ENCODE data around the gene GPR139.

The GPR139 gene

DNA sequence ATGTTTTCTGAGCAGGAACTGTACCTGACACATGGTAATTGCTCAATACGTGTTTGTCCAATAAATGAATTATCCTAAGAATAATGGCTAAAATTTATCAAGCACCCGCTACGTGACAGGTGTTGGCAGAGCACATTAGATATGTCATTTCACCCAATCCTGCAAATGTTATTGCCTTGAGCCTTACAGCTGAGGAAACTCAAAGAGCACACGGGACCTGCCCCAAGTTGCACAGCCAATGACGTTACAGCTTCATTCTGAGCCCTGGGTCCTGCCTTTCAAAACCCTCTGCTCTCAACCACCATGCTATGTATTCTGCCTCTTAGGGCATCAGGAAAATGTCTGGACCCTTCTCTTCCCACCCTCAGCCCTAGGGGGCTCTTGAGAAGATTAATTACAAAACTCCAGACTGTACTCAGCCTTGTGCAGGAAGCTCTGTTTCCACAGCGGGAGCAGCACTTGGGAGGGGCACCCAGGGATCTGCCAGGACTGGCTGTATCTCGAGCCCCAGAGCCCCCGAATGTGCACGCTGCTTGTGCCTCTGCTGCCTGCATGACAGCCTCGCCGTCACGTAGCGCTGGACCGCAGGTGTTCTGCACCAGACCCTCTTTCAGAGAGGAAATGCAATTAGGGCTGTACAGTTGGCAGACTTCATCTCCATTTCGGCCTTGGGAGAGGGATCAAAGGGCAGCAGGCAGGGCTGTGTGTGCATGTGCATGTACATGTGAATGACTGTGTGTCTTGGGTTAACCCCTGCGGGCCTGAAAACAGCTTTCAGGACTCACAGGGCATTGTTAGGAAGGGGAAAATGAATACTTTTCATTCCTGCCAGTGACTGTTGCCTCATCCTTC is 71.6 kb downstream of the GPR139 start:
- DNase-seq (ENCODE audit: low read depth in 2 of 2), result no peak
- H3K4me3 ChIP-seq (replicated peaks in 1 of 2; ENCODE audit: low read depth in 2 of 2, low read length in 2 of 2), result no peak overlapping the region
- TF ChIP-seq, protein P1, sequence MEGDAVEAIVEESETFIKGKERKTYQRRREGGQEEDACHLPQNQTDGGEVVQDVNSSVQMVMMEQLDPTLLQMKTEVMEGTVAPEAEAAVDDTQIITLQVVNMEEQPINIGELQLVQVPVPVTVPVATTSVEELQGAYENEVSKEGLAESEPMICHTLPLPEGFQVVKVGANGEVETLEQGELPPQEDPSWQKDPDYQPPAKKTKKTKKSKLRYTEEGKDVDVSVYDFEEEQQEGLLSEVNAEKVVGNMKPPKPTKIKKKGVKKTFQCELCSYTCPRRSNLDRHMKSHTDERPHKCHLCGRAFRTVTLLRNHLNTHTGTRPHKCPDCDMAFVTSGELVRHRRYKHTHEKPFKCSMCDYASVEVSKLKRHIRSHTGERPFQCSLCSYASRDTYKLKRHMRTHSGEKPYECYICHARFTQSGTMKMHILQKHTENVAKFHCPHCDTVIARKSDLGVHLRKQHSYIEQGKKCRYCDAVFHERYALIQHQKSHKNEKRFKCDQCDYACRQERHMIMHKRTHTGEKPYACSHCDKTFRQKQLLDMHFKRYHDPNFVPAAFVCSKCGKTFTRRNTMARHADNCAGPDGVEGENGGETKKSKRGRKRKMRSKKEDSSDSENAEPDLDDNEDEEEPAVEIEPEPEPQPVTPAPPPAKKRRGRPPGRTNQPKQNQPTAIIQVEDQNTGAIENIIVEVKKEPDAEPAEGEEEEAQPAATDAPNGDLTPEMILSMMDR (IDR thresholded peaks at IDR 0.05; ENCODE audit: low read depth, low read length), result no peak

DNA sequence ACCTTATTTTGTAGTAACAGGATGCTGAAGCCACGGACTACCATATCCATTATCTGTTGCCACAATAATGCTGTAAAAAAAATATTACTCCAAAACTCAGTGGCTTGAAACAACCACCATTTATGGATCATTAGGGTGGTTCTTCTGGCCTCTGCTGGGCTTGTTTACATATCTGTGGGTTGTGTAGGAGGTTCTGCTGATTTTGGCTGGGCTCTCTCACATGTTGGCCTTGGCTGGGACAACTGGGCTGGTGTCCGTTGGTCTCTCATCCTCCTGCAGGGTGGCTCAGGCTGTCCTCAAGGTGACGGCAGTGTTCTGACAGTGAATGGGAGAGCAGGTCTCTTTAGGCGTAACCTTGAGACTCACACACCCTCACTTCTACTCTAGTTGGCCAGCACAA is 76.0 kb downstream of the GPR139 start:
- H3K4me3 ChIP-seq (replicated peaks in 1 of 2; ENCODE audit: low read depth in 2 of 2, low read length in 2 of 2), result no peak overlapping the region
- DNase-seq (ENCODE audit: low read depth in 2 of 2), result no peak
- TF ChIP-seq, protein P1 (IDR thresholded peaks at IDR 0.05; ENCODE audit: low read depth, low read length), result no peak

DNA sequence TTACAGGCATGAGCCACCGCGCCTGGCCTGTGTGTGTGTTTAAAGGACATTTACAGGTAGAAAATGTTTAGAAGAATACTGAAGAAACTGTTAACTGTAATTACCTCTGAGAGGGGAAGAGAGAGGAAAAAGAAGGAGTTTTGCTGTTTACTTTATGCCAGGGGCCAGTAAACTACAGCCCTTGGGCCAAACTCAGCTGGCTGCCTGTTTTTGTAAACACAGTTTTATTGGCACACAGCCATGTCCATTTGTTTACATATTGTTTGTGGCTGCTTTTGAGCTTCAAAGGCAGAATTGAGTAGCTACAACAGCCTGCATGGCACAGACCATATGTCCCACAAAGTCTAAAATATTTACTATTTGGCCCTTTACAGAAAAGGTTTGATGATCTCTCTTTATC is 76.4 kb downstream of the GPR139 start:
- H3K4me3 ChIP-seq (replicated peaks in 1 of 2; ENCODE audit: low read depth in 2 of 2, low read length in 2 of 2), result no peak overlapping the region
- DNase-seq (ENCODE audit: low read depth in 2 of 2), result no peak
- TF ChIP-seq, protein P1 (IDR thresholded peaks at IDR 0.05; ENCODE audit: low read depth, low read length), result no peak

DNA sequence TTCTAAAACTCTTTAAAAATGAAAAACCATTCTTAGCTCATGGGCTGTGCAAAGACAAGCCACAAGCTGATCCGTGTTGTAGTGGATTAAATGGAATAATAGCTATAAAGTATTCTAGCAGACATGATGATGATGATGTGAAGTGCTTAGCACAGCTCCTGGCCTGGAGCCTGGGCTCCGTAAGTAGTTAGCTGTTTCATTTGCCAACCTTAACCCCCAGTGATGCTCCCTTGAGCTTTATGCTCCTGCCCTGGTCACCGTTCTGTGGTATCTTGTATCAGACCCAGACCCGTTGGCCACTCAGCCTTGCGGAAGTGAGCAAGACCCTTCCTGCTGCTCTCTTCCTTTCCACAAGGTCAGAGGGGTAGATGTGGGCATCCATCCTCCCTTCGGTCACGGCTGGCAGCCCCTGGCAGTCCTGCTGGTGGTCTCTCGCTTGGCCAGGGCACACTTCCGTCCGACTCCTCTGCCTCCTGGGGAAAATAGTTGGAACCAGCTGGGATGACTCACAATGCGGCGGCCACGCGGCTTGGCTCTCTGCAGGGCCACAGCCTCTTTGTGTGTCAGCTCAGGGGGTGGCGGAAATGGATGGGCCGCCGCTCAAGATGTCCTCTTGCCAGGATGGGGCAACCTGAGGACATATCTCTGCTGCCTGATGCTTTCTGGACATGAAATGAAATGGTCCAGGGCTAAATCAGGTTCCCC is 79.1 kb downstream of the GPR139 start:
- no peak overlapping the region for H3K4me3 ChIP-seq (replicated peaks in 1 of 2; ENCODE audit: low read depth in 2 of 2, low read length in 2 of 2)
- no peak for DNase-seq (ENCODE audit: low read depth in 2 of 2)
- TF ChIP-seq, protein P1 (IDR thresholded peaks at IDR 0.05; ENCODE audit: low read depth, low read length), result no peak

DNA sequence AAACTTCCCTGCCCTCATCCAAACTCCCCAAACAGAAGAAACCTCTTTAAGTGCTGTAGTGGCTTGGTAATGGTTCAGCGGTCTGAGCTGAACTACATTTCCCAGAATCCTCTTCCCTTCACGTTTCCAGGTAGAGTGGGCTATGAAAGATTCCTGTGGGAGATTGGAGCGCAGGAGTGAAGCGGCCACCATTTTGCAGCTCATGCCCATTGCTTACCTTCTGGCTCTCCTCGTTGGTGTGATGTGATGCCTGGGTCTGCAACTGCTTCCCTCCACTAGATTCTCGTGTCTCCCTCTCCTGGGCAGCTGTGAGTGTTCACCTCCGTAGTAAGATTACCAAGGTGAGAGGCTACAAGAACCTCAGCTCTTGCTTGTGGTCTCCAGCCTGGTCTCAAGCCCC is 82.1 kb downstream of the GPR139 start:
- H3K4me3 ChIP-seq (replicated peaks in 1 of 2; ENCODE audit: low read depth in 2 of 2, low read length in 2 of 2), result no peak overlapping the region
- DNase-seq (ENCODE audit: low read depth in 2 of 2), result no peak
- TF ChIP-seq, protein P1 (IDR thresholded peaks at IDR 0.05; ENCODE audit: low read depth, low read length), result no peak

DNA sequence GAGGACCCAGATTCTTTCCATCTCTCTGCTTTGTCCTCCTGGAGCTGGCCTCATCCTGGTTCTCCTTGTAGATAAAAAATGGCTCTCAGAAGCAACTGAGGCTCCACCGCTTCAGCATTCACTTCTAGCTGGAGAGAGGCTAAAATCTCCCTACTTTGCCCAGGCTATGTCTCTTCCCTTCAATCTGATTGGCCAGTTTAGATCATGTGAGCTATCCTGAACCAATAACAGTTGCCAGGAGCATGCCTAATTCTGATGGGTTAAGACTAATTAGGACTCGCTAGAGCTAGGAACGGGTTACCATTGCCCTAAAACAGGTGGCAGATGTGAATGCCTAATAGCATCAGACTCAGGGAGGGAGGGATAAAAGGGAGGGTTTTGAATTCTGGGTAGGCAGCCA is 89.6 kb downstream of the GPR139 start:
- H3K4me3 ChIP-seq (replicated peaks in 1 of 2; ENCODE audit: low read depth in 2 of 2, low read length in 2 of 2), result no peak overlapping the region
- DNase-seq (ENCODE audit: low read depth in 2 of 2), result no peak
- TF ChIP-seq, protein P1 (IDR thresholded peaks at IDR 0.05; ENCODE audit: low read depth, low read length), result no peak

All from cardiac fibroblast (primary cell).